ENCODE measurements around the gene RPS6KA2. TPM values are rescaled to one million over a fixed set of nuclear protein-coding genes. Genes with fewer than 3 reads are reported as not detected.
A peak's percentile ranks its signal among the peaks of the same experiment; 100 is the strongest.

RPS6KA2 gene
- total RNA-seq, 1 experiment from 2014 or later: 7.2 TPM

- H2AFZ ChIP-seq (ENCODE audit: low read length): no peak overlapping the region
- no peak for DNase-seq
- H3K4me1 ChIP-seq (ENCODE audit: low read length): peaks cover 22% of the 10 kb centered on the region
- no peaks in the 10 kb centered on the region for H4K20me1 ChIP-seq (ENCODE audit: insufficient read depth, low read depth, low read length)
- H3K9me3 ChIP-seq (ENCODE audit: low read length): no peaks in the 10 kb centered on the region
- no peaks in the 10 kb centered on the region for H3K27me3 ChIP-seq (ENCODE audit: low read length)
- H3K9me2 ChIP-seq (replicated peaks; ENCODE audit: insufficient read depth, low read length): no peaks in the 10 kb centered on the region
- H3K4me3 ChIP-seq (ENCODE audit: low read length): no peak overlapping the region
- H3K4me2 ChIP-seq (ENCODE audit: low read depth, low read length, poor library complexity, severe bottlenecking): no peak overlapping the region
- H3K79me2 ChIP-seq (ENCODE audit: low read length): no peaks in the 10 kb centered on the region
- no peaks in the 10 kb centered on the region for H3K36me3 ChIP-seq (ENCODE audit: insufficient read depth, low read length)
- no peak overlapping the region for H3K9ac ChIP-seq (ENCODE audit: low read length)
- no peak overlapping the region for H3K27ac ChIP-seq (ENCODE audit: low read length)
Measured at GRCh38 chr6:166659581-166659980, 32.5 kb upstream of the RPS6KA2 start.

DNA sequence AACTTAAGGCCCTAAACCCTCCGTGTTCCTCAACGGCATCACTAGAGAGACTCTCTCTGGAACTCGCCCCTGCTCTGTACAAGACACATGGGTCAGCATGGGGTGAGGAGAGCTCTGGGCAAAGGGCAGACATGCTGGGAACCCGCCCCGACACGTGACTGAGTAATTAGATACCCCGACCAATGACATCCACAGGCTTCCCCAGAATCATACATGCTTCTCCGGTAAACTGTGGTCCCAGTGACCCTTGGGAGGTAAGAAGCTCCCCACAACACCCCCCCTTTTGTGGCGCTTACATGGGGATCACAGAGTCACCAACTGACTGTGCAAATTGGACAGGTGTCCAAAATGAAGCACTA, 31.7 kb upstream of the RPS6KA2 start:
- DNase-seq: no peak
- H4K20me1 ChIP-seq (ENCODE audit: insufficient read depth, low read depth, low read length): no peaks in the 10 kb centered on the region
- H3K9me2 ChIP-seq (replicated peaks; ENCODE audit: insufficient read depth, low read length): no peaks in the 10 kb centered on the region
- H3K4me1 ChIP-seq (ENCODE audit: low read length): peaks cover 20% of the 10 kb centered on the region
- H3K79me2 ChIP-seq (ENCODE audit: low read length): no peaks in the 10 kb centered on the region
- no peak overlapping the region for H3K4me2 ChIP-seq (ENCODE audit: low read depth, low read length, poor library complexity, severe bottlenecking)
- no peak overlapping the region for H3K4me3 ChIP-seq (ENCODE audit: low read length)
- H3K36me3 ChIP-seq (ENCODE audit: insufficient read depth, low read length): no peaks in the 10 kb centered on the region
- H3K9ac ChIP-seq (ENCODE audit: low read length): no peak overlapping the region
- H3K27ac ChIP-seq (ENCODE audit: low read length): no peak overlapping the region
- no peaks in the 10 kb centered on the region for H3K9me3 ChIP-seq (ENCODE audit: low read length)
- H2AFZ ChIP-seq (ENCODE audit: low read length): no peak overlapping the region
- no peaks in the 10 kb centered on the region for H3K27me3 ChIP-seq (ENCODE audit: low read length)

DNA sequence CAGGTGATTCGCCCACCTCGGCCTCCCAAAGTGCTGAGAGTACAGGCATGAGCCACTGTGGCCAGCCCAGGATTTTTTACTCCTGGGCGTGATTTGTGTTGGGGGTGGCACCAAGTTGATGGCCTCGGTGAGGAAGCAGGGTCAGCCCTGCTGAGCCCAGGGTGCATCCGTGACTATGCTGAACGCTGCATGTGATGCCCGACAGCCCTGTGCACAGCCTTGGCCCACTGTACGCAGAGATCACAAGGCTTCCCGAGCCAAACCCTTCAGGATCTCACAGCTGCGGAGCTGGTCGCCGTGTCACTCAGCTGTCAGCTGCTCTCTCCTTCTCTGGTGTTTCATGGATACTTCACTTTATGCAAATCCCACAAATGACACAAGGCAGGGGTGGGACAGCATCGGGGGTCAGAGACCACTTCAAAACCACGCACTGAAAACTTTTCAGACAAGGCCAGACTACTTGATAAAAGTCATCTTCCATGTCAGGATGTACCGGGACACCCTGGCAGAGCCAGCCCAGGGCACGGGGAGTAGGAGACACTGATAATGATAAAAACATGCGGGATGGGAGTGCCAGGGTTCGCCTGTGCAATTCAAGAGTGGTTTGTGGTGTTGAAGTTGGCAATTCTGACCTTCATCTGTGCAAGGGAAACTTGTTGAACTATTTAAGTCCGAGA, 31.2 kb upstream of the RPS6KA2 start:
- no peaks in the 10 kb centered on the region for H3K9me3 ChIP-seq (ENCODE audit: low read length)
- no peaks in the 10 kb centered on the region for H3K9me2 ChIP-seq (replicated peaks; ENCODE audit: insufficient read depth, low read length)
- no peak overlapping the region for H2AFZ ChIP-seq (ENCODE audit: low read length)
- peaks cover 15% of the 10 kb centered on the region for H3K4me1 ChIP-seq (ENCODE audit: low read length)
- no peak for DNase-seq
- no peak overlapping the region for H3K9ac ChIP-seq (ENCODE audit: low read length)
- no peaks in the 10 kb centered on the region for H3K79me2 ChIP-seq (ENCODE audit: low read length)
- no peak overlapping the region for H3K27ac ChIP-seq (ENCODE audit: low read length)
- H3K4me2 ChIP-seq (ENCODE audit: low read depth, low read length, poor library complexity, severe bottlenecking): no peak overlapping the region
- H3K4me3 ChIP-seq (ENCODE audit: low read length): no peak overlapping the region
- no peaks in the 10 kb centered on the region for H4K20me1 ChIP-seq (ENCODE audit: insufficient read depth, low read depth, low read length)
- no peaks in the 10 kb centered on the region for H3K36me3 ChIP-seq (ENCODE audit: insufficient read depth, low read length)
- H3K27me3 ChIP-seq (ENCODE audit: low read length): no peaks in the 10 kb centered on the region

- Histone ChIP-seq H4K20me1 (ENCODE audit: insufficient read depth, low read depth, low read length) (no peaks in the 10 kb centered on the region), H3K27ac (ENCODE audit: low read length) (no peak overlapping the region), H3K9me2 (replicated peaks; ENCODE audit: insufficient read depth, low read length) (no peaks in the 10 kb centered on the region), H3K4me3 (ENCODE audit: low read length) (no peak overlapping the region), H3K9me3 (ENCODE audit: low read length) (no peaks in the 10 kb centered on the region), H3K4me2 (ENCODE audit: low read depth, low read length, poor library complexity, severe bottlenecking) (peak overlapping the region; percentile 54), H3K27me3 (ENCODE audit: low read length) (no peaks in the 10 kb centered on the region), H3K4me1 (ENCODE audit: low read length) (peaks cover 14% of the 10 kb centered on the region), H3K36me3 (ENCODE audit: insufficient read depth, low read length) (no peaks in the 10 kb centered on the region), H3K79me2 (ENCODE audit: low read length) (no peaks in the 10 kb centered on the region), H2AFZ (ENCODE audit: low read length) (no peak overlapping the region), H3K9ac (ENCODE audit: low read length) (no peak overlapping the region)
- no peak for DNase-seq
Measured at GRCh38 chr6:166657531-166657930, 30.5 kb upstream of the RPS6KA2 start.

GRCh38 chr6:166656230-166657151, 29.4 kb upstream of the RPS6KA2 start:
- H3K4me3 ChIP-seq (ENCODE audit: low read length): no peak overlapping the region
- H3K9me2 ChIP-seq (replicated peaks; ENCODE audit: insufficient read depth, low read length): no peaks in the 10 kb centered on the region
- peaks cover 14% of the 10 kb centered on the region for H3K4me1 ChIP-seq (ENCODE audit: low read length)
- DNase-seq: no peak
- H2AFZ ChIP-seq (ENCODE audit: low read length): no peak overlapping the region
- no peak overlapping the region for H3K9ac ChIP-seq (ENCODE audit: low read length)
- H3K27ac ChIP-seq (ENCODE audit: low read length): no peak overlapping the region
- H3K4me2 ChIP-seq (ENCODE audit: low read depth, low read length, poor library complexity, severe bottlenecking): peak overlapping the region; percentile 54
- no peaks in the 10 kb centered on the region for H3K27me3 ChIP-seq (ENCODE audit: low read length)
- H3K79me2 ChIP-seq (ENCODE audit: low read length): no peaks in the 10 kb centered on the region
- H4K20me1 ChIP-seq (ENCODE audit: insufficient read depth, low read depth, low read length): no peaks in the 10 kb centered on the region
- H3K9me3 ChIP-seq (ENCODE audit: low read length): no peaks in the 10 kb centered on the region
- no peaks in the 10 kb centered on the region for H3K36me3 ChIP-seq (ENCODE audit: insufficient read depth, low read length)

DNA sequence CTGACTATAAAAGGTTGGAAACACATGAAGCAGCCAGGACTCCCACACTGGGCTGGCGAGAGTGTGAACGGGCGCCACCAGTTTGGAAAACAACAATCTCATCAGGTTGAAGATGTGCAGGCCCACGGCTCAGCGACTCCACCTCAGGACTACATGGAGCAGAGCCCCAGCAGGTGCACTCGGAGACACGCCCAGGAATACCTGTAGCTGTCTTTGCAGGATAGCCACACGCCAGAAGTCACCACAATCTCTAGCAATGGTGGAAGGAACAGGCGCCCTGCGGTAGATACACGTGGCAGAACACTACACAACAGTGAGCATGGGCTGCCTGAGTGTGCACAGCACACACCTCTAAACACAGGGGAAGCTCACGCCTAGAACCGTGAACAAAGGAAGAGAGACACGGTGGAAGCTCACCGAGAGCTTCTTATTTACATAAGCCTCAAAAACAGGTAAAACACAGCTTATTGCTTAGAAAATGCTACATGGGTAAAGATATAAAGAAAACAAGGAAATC, 28.7 kb upstream of the RPS6KA2 start:
- Histone ChIP-seq H3K36me3 (ENCODE audit: insufficient read depth, low read length) (no peaks in the 10 kb centered on the region), H3K4me3 (ENCODE audit: low read length) (no peak overlapping the region), H3K27me3 (ENCODE audit: low read length) (no peaks in the 10 kb centered on the region), H3K9me3 (ENCODE audit: low read length) (no peaks in the 10 kb centered on the region), H3K4me2 (ENCODE audit: low read depth, low read length, poor library complexity, severe bottlenecking) (no peak overlapping the region), H2AFZ (ENCODE audit: low read length) (no peak overlapping the region), H3K27ac (ENCODE audit: low read length) (no peak overlapping the region), H3K4me1 (ENCODE audit: low read length) (peaks cover 14% of the 10 kb centered on the region), H4K20me1 (ENCODE audit: insufficient read depth, low read depth, low read length) (no peaks in the 10 kb centered on the region), H3K9ac (ENCODE audit: low read length) (no peak overlapping the region), H3K79me2 (ENCODE audit: low read length) (no peaks in the 10 kb centered on the region), H3K9me2 (replicated peaks; ENCODE audit: insufficient read depth, low read length) (no peaks in the 10 kb centered on the region)
- no peak for DNase-seq

DNA sequence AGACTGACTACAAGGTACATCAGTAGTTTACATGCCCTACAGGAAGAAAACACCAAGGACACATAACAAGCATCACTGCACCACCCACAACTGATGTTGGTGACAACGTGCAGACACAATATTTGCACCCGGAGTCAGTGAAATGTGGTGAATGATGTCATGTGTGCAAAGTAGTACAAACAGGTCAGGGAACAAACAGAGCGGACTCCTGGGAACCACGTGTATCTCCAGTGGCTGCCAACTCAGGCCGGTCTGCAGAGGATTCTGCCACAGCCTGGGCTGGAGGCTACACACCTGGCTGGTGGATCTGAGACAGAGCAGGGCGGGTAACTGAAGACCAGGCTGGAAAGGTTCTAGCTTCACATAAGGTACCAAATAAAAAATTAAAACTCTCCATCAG, 28.2 kb upstream of the RPS6KA2 start:
- no peak overlapping the region for H2AFZ ChIP-seq (ENCODE audit: low read length)
- no peak for DNase-seq
- no peak overlapping the region for H3K9ac ChIP-seq (ENCODE audit: low read length)
- no peak overlapping the region for H3K4me3 ChIP-seq (ENCODE audit: low read length)
- H3K4me2 ChIP-seq (ENCODE audit: low read depth, low read length, poor library complexity, severe bottlenecking): no peak overlapping the region
- H3K27me3 ChIP-seq (ENCODE audit: low read length): no peaks in the 10 kb centered on the region
- H3K27ac ChIP-seq (ENCODE audit: low read length): no peak overlapping the region
- H3K36me3 ChIP-seq (ENCODE audit: insufficient read depth, low read length): no peaks in the 10 kb centered on the region
- no peaks in the 10 kb centered on the region for H3K9me2 ChIP-seq (replicated peaks; ENCODE audit: insufficient read depth, low read length)
- H4K20me1 ChIP-seq (ENCODE audit: insufficient read depth, low read depth, low read length): no peaks in the 10 kb centered on the region
- H3K79me2 ChIP-seq (ENCODE audit: low read length): no peaks in the 10 kb centered on the region
- peaks cover 15% of the 10 kb centered on the region for H3K4me1 ChIP-seq (ENCODE audit: low read length)
- H3K9me3 ChIP-seq (ENCODE audit: low read length): no peaks in the 10 kb centered on the region

DNA sequence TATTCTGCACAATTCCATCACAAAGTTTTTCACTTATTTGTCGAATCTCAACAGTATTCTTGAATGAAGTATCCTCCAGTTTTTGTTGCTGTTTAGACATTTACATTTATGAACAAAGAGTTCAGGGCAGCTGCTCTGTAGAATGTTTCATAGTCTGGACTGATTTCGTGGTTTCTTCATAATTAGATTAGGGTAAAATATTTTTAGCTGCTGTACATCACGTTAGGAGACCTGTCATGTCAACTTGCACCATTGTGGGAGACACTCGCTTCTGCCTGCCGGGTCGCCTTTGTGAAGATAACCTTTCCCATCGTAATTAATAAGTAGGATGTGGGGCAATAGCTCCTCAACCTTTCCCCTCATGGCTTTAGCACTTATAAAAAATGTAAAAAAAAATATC, 27.5 kb upstream of the RPS6KA2 start:
- no peaks in the 10 kb centered on the region for H3K36me3 ChIP-seq (ENCODE audit: insufficient read depth, low read length)
- H4K20me1 ChIP-seq (ENCODE audit: insufficient read depth, low read depth, low read length): no peaks in the 10 kb centered on the region
- no peaks in the 10 kb centered on the region for H3K27me3 ChIP-seq (ENCODE audit: low read length)
- H3K4me3 ChIP-seq (ENCODE audit: low read length): no peak overlapping the region
- H3K79me2 ChIP-seq (ENCODE audit: low read length): no peaks in the 10 kb centered on the region
- no peak overlapping the region for H3K9ac ChIP-seq (ENCODE audit: low read length)
- H3K4me2 ChIP-seq (ENCODE audit: low read depth, low read length, poor library complexity, severe bottlenecking): no peak overlapping the region
- no peak overlapping the region for H3K27ac ChIP-seq (ENCODE audit: low read length)
- no peaks in the 10 kb centered on the region for H3K9me3 ChIP-seq (ENCODE audit: low read length)
- H3K9me2 ChIP-seq (replicated peaks; ENCODE audit: insufficient read depth, low read length): no peaks in the 10 kb centered on the region
- peaks cover 19% of the 10 kb centered on the region for H3K4me1 ChIP-seq (ENCODE audit: low read length)
- no peak overlapping the region for H2AFZ ChIP-seq (ENCODE audit: low read length)
- DNase-seq: no peak
